Measurements from ENCODE around the gene CYP2A6.
"Not testable (repeated sequence)": the region's sequence is repeated elsewhere in the genome, so short reads cannot be mapped to it uniquely, and the experiment has no call there.

CYP2A6 gene

GRCh38 chr19:40818480-40819399, 31.5 kb downstream of the CYP2A6 start:
- DNase-seq, result peak; percentile 45

DNA sequence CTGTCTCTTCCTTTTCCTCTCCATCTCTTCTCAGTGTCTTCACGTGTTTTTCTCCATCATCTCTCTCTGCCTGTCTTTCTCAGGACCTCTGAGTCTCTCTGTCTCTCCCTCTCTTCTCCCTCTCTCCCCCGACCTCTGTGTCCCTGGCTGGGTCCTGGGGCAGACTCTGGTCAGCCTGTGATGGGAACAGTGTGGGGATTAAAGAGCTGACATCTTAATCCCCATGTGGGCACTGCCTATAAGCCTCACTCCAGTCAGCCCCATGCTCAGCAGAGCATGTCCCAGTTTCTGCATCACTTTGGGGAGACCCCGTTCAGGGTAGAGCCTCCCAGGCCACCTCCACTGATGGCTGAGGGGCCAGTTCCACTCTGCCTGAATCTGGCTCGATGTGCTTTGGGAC, 35.0 kb downstream of the CYP2A6 start:
- no peak for DNase-seq

DNA sequence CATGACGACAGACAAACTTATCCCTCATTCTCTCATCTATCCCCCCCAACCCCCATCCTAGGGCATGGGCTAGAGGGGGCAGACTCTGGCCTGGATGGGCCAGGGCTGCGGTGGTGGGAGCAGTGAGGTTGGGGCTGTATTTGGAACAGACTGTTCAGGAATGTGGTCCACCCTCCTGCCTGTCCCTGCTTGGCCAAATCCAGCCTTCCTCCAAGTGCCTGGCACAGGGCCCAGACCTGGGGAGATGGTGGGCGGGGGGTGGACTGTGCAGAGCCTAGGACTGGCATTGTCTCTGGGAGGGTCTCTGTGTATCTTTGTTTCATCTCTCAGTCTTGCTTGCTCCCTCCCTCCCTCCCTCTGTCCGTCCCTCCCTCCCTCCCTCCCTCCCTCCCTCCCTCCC, 37.1 kb downstream of the CYP2A6 start:
- no peak for DNase-seq

DNA sequence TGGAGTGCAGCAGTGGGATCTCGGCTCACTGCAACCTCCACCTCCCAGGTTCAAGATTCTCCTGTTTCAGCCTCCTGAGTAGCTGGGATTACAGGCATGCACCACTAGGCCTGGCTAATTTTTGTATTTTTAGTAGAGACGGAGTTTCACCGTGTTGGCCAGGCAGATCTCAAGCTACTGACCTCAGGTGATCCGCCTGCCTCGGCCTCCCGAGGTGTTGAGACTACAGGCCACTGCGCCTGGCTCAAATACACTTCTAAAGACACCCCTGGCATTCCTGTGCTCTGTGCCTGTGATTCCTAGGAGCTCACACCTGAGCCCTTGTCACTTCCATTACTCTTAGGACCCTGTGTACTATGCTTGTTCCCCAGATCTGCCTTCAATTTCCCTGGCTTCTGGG, 37.7 kb downstream of the CYP2A6 start:
- DNase-seq, result not testable (repeated sequence)

GRCh38 chr19:40811478-40812341, 38.5 kb downstream of the CYP2A6 start:
- DNase-seq, result no peak

DNA sequence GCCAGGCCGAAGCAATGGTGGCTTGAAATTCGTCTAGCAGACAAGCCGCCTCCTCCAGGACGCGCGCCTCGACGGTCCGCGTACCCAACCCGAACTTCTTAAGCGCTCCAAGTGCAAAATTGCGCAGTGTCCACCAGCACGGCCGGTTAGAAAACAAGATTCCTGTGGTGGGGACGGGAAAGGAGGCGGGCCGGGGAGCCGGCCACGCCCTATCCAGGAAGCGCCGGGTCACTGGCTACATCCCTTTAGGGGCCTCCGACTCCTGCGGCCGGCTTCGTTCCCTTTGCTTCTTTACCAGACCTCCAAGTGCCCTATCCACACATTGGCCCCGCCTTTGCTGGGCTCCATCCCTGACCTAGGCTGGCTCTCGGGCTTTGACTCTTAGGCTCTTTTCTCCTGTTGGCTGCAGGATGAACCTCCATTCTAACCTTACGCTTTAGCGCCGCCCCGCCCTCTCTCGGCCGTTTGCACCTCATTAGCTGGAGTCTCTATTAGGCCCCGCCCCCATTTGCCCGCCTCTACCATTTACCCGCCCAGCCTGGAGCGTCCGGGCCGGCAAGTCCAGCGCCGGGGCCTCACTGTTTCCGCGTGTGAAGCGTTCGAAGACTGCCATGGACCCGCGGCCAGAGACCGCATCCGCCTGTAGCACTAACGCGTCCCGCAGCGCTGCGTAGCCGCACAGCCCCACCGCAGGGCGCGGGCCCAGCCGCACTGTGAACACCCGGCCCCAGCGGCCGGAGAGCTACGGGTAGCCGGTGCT, 39.4 kb downstream of the CYP2A6 start:
- DNase-seq, result peak; percentile 43

GRCh38 chr19:40810160-40810559, 40.1 kb downstream of the CYP2A6 start:
- DNase-seq, result no peak

DNA sequence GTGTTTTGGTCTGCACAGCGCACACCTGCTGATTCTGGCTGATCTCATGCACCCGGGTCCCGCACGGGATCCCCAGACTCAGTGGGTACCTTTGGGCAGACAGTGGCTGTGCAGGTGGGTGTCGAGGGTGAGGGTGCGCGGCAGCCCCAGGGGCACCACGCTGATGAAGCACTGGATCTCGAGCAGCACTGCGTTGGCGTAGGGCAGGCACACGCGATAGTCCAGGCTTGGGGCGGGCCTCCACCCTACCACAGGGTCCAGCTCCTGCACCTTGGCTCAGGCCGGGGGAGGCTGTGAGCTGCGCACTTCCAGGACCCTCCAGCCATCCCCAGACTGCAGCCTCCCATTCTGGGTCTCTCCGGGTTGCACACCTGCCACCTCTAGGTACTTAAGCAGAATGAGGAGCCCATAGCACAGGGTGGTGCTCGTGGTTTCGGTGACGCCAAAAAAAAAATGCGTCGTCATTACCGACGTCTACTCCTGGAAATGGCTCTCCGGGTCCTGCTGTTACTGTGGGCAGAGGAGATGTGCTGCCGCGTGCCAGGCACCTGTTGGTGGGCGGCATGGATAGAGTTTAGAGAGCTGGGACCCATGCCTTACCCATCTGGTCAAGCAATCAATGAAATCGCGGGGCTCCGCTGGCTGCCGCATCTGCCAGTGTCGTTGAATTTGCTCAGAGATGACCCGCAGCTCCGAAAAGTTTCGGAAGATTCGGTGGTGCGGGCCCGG, 40.7 kb downstream of the CYP2A6 start:
- no peak for DNase-seq

DNA sequence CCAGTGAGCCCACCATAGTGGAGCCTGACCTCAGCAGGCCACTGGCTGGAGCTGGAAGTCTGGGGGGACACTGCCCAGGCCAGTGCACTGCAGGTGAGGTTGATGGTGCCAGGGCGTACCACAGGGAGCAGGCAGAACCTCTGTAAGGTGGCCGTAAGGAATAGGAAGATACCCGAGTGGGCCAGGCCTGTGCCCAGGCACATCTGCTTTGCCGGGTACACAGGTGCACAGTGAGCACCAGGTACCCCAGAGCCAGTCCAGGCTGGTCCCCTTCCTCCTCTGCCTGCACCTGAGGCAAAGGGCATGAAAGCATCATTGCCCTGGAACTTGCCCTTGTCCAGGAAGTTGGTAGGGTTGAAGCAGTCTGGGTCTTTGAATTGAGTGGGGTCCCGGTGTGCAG, 41.8 kb downstream of the CYP2A6 start:
- no peak for DNase-seq

GRCh38 chr19:40808021-40808325, 42.3 kb downstream of the CYP2A6 start:
- no peak for DNase-seq

DNA sequence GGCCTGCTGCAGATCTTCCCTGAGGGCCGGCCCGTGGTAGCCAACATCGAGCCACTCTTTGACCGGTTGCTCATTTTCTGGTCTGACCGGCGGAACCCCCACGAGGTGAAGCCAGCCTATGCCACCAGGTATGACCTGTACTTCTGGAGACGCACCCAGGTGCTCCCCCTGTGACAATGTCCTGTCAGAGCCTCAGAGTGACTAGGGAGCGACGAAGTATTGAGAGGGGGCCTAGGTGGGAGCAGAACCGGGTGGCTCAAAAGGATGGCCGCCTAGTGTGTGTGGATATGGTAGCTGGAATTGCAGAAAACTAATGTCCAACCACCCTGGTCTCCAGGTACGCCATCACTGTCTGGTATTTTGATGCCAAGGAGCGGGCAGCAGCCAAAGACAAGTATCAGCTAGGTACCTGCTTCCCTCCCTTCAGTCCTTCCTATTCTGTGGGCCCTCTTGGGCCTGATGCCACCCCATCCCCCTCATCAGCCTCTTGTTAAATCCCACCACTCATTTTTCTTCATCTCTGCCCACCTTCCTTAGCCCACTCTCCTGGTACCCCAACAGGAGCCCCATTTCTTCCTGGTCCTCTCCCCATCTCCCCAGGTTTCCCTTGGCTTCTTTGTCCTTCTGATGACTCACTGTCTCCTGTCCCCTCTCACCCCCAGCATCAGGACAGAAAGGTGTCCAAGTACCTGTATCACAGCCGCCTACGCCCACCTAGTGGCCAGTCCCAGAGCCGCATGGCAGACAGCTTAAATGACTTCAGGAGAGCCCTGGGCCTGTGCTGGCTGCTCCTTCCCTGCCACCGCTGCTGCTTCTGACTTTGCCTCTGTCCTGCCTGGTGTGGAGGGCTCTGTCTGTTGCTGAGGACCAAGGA, 42.9 kb downstream of the CYP2A6 start:
- DNase-seq, result no peak

- DNase-seq, result no peak
Measured at GRCh38 chr19:40806423-40807146, 43.7 kb downstream of the CYP2A6 start.

GRCh38 chr19:40805258-40805868, 44.9 kb downstream of the CYP2A6 start:
- DNase-seq, result no peak

- DNase-seq, result no peak
Measured at GRCh38 chr19:40804783-40805242, 45.4 kb downstream of the CYP2A6 start.

- no peak for DNase-seq
Measured at GRCh38 chr19:40803857-40804782, 46.1 kb downstream of the CYP2A6 start.

DNA sequence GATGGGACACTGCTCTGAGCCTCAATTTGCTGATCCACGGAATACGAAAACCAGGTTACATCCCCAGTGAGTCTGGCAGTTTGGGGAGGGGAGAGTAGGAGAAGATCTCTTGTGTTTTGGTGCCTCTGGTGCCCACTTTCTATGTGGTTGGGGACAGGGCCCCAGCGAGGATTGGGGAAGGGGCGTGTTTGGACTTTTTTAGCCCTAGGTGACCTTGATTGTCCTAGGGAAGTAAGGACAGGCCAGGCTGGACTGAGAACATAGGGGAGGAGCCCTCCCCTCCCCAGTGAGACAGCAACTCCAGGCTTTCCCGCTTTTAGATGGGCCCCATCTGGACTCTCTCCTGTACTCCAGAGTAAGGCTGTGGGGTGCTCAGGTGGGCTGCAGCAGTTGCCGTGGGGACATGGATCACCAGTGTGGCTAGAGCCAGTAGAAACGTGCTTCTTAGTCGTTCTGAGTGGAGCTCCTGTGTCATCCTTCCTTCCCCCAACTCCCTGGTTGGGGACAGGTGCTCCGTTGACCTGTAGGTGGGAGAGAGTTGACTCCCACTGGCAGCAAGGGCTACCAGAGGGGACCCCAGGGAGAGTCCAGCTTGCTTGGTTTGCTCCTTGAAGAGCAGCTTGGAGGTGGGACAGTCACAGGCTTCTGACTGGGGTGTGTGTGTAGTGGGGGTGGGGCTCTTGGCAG, 46.9 kb downstream of the CYP2A6 start:
- DNase-seq, result no peak

DNA sequence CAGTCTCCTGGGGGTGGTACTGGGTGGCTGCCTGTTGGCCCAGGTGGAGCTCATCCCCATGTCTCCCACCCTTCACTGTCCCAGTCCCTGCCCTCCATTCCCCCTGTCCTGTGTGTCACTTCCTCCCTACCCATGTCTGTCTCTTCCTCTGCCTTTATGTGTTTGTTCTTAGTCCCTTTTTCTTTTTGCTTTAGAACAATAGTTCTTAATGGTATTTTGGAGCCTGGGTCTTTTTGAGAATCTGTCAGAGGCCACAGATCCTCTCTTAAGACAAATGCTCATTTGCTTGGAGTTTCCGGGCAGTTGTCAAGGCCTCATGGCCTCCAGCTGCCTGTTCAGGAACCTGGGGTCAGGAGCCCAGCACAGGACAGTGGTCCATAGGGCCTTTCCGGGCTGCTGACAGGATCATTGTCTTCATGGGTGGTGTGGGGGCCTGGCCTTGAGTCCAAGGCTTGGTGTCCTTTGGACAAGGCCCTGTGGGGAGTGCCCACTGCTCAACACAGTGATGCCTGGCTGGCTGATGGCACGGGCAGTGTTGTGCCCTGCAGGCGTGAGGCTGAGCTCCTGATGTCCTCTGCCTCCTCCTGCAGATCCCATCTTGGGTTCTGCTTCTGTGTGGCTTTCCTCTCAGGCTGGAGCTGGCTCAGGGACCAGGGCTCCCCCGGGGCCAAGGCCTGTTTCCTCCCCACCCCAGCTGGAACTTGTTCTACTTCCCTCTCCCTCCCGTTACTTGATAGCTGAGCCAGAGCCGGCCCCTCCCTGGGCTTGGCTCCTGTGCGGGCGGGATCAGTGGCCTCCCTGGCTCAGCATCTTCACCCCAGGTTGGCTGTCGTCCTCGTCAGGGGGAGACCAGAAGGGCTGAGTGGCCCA, 47.7 kb downstream of the CYP2A6 start:
- no peak for DNase-seq
